BLaER1 (cell line): ENCODE results near the gene ALDOA.
A peak's percentile ranks its signal among the peaks of the same experiment; 100 is the strongest.
"Not testable (repeated sequence)": the region's sequence is repeated elsewhere in the genome, so short reads cannot be mapped to it uniquely, and the experiment has no call there.

Experiments used
- H3K27ac ChIP-seq: shearing (Covaris generic); formaldehyde crosslinking; 2 replicates; pipeline ENCODE4 v1.8.1; 2022
- H3K27me3 ChIP-seq: shearing (Covaris generic); formaldehyde crosslinking; 2 replicates; pipeline ENCODE4 v1.8.1; 2022
- H3K36me3 ChIP-seq: shearing (Covaris generic); formaldehyde crosslinking; 2 replicates; pipeline ENCODE4 v1.8.1; 2022
- H3K4me1 ChIP-seq: shearing (Covaris generic); formaldehyde crosslinking; 2 replicates; pipeline ENCODE4 v1.8.1; 2022
- H3K4me2 ChIP-seq: shearing (Covaris generic); formaldehyde crosslinking; 2 replicates; pipeline ENCODE4 v1.8.1; 2022
- H3K4me3 ChIP-seq: shearing (Covaris generic); formaldehyde crosslinking; 2 replicates; pipeline ENCODE4 v1.8.1; 2022
- H3K9ac ChIP-seq: shearing (Covaris generic); formaldehyde crosslinking; 2 replicates; pipeline ENCODE4 v1.8.1; 2022
- H3K9me3 ChIP-seq: shearing (Covaris generic); formaldehyde crosslinking; 2 replicates; pipeline ENCODE4 v1.8.1; 2022
- H4K20me1 ChIP-seq: shearing (Covaris generic); formaldehyde crosslinking; 2 replicates; pipeline ENCODE4 v1.8.1; 2022
- Cebpa-rat ChIP-seq: shearing (Covaris generic); IDR thresholded peaks from 2 replicates; pipeline ENCODE4 v1.8.1; 2022

Gene ALDOA

GRCh38 chr16:30065102-30065942 is at the start of gene ALDOA:
TSS of gene ALDOA (plus strand) at chr16:30065760. CDS start at chr16:30066898, 1,138 bp downstream.
- Histone ChIP-seq H4K20me1 (peaks cover 48% of the 10 kb centered on the region), H3K9ac (peak within 1 kb of the TSS; percentile 95), H3K4me2 (peak within 1 kb of the TSS; percentile 94), H3K9me3 (no peaks in the 10 kb centered on the region), H3K27me3 (no peaks in the 10 kb centered on the region), H3K4me3 (peak within 1 kb of the TSS; percentile 97), H3K4me1 (peaks cover 69% of the 10 kb centered on the region), H3K36me3 (peaks cover 45% of the 10 kb centered on the region), H3K27ac (peak within 1 kb of the TSS; percentile 97)
- no peak for TF ChIP-seq Cebpa-rat

- Histone ChIP-seq H3K4me3 (no peak overlapping the region), H3K4me1 (peaks cover 26% of the 10 kb centered on the region), H3K9me3 (no peaks in the 10 kb centered on the region), H3K36me3 (no peaks in the 10 kb centered on the region), H3K9ac (no peak overlapping the region), H3K4me2 (no peak overlapping the region), H4K20me1 (no peaks in the 10 kb centered on the region), H3K27me3 (no peaks in the 10 kb centered on the region), H3K27ac (no peak overlapping the region)
- no peak for TF ChIP-seq Cebpa-rat
Observed at GRCh38 chr16:30016555-30017276, 48.8 kb upstream of the ALDOA start.

DNA sequence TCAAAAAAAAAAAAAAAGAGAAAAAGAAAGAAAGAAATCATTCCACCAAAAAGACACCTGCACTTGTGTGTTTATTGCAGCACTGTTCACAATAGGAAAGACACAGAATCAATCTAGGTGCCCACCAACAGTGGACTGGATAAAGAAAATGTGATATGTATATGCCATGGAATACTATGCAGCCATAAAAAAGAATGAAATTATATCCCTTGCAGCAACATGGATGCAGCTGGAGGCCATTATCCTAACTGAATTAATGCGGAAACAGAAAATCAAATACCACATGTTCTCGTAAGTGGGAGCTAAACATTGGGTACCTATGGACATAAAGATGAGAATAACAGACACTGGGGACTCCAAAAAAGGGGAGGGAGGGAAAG is 48.3 kb upstream of the ALDOA start:
- no peak overlapping the region for H3K9ac ChIP-seq
- no peaks in the 10 kb centered on the region for H3K27me3 ChIP-seq
- H3K4me2 ChIP-seq: no peak overlapping the region
- H3K27ac ChIP-seq: no peak overlapping the region
- no peaks in the 10 kb centered on the region for H3K9me3 ChIP-seq
- H3K36me3 ChIP-seq: no peaks in the 10 kb centered on the region
- peaks cover 22% of the 10 kb centered on the region for H3K4me1 ChIP-seq
- no peak overlapping the region for H3K4me3 ChIP-seq
- no peak for TF ChIP-seq Cebpa-rat
- no peaks in the 10 kb centered on the region for H4K20me1 ChIP-seq

DNA sequence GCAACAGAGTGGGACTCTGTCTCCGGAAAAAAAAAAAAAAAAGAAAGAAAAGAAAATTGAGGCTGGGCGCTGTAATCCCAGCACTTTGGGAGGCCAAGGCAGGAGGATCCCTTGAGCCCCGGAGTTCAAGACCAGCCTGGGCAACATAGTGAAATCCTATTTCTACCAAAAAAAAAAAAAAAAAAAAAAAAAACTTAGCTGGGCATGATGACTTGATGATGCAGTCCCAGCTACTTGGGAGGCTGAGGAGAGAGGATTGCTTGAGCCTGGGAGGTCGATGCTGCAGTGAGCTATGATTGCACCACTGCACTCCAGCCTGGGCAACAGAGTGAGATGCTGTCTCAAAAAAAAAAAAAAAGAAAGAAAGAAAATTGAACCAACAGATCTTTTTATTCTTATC is 47.6 kb upstream of the ALDOA start:
- H3K4me2 ChIP-seq: not testable (repeated sequence)

GRCh38 chr16:30018731-30019158 is 46.8 kb upstream of the ALDOA start:
- Histone ChIP-seq H3K9ac (no peak overlapping the region), H3K36me3 (no peaks in the 10 kb centered on the region)

More for the DNA sequence above, 47.6 kb upstream of the ALDOA start:
- H3K36me3 ChIP-seq, H4K20me1 ChIP-seq, H3K27ac ChIP-seq, H3K9me3 ChIP-seq, H3K27me3 ChIP-seq, H3K4me3 ChIP-seq, H3K9ac ChIP-seq: not testable (repeated sequence)
- H3K4me1 ChIP-seq: peaks cover 15% of the 10 kb centered on the region

GRCh38 chr16:30022887-30023286 is 42.7 kb upstream of the ALDOA start, which contains the start of gene C16orf92:
TSS of gene C16orf92 (plus strand) at chr16:30023198. CDS start at chr16:30023341, 143 bp downstream.
- Histone ChIP-seq H3K27ac (no peak within 1 kb of the TSS), H3K9ac (no peak within 1 kb of the TSS), H3K9me3 (no peaks in the 10 kb centered on the region), H3K36me3 (no peaks in the 10 kb centered on the region), H3K27me3 (peaks cover 25% of the 10 kb centered on the region; the same call in 1 of the 2 replicates), H3K4me1 (peaks cover 11% of the 10 kb centered on the region), H4K20me1 (peaks cover 3% of the 10 kb centered on the region; the same call in 1 of the 2 replicates), H3K4me3 (no peak within 1 kb of the TSS), H3K4me2 (no peak within 1 kb of the TSS)
- no peak for TF ChIP-seq Cebpa-rat

More at GRCh38 chr16:30018731-30019158, 46.8 kb upstream of the ALDOA start:
- Histone ChIP-seq H4K20me1 (no peaks in the 10 kb centered on the region), H3K4me1 (peaks cover 11% of the 10 kb centered on the region), H3K27ac (no peak overlapping the region), H3K4me2 (no peak overlapping the region), H3K27me3 (no peaks in the 10 kb centered on the region), H3K9me3 (no peaks in the 10 kb centered on the region), H3K4me3 (no peak overlapping the region)
- no peak for TF ChIP-seq Cebpa-rat

GRCh38 chr16:30023586-30023985 is 42.0 kb upstream of the ALDOA start:
- Histone ChIP-seq H3K4me1 (peaks cover 11% of the 10 kb centered on the region), H3K36me3 (no peaks in the 10 kb centered on the region), H3K9me3 (no peaks in the 10 kb centered on the region), H3K4me3 (no peak overlapping the region), H3K27ac (no peak overlapping the region), H3K27me3 (peaks cover 32% of the 10 kb centered on the region; the same call in 1 of the 2 replicates), H3K9ac (no peak overlapping the region), H3K4me2 (no peak overlapping the region), H4K20me1 (peaks cover 10% of the 10 kb centered on the region; the same call in 1 of the 2 replicates)
- no peak for TF ChIP-seq Cebpa-rat

- Histone ChIP-seq H3K27ac (no peak overlapping the region), H3K9ac (no peak overlapping the region)
- no peak for TF ChIP-seq Cebpa-rat
Observed at GRCh38 chr16:30024451-30024850, 41.1 kb upstream of the ALDOA start.

DNA sequence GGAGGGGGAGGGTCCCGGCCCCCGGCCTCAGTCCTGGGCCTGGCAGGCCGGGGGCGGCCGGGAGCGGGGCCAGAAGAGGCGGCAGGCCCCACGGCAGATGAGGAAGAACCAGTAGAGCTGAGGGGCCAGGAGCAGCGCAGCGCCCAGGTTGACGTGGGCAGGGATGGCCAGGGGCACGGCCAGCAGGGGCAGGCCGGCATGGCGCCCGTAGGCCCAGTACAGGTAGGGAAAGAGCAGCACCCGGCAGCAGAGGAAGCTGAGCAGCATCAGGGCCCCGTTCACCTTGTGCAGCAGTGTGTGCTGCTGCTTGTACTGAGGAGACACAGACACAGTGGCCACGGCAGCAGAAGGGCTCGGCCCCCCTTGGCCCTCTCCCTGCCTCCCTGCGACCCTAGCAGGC is 40.4 kb upstream of the ALDOA start:
- Histone ChIP-seq H3K27ac (no peak overlapping the region), H3K4me2 (no peak overlapping the region), H3K4me1 (peaks cover 11% of the 10 kb centered on the region), H4K20me1 (peaks cover 22% of the 10 kb centered on the region; the same call in 1 of the 2 replicates), H3K9ac (no peak overlapping the region), H3K36me3 (no peaks in the 10 kb centered on the region), H3K27me3 (peaks cover 47% of the 10 kb centered on the region), H3K4me3 (no peak overlapping the region), H3K9me3 (no peaks in the 10 kb centered on the region)
- TF ChIP-seq Cebpa-rat: no peak

More at GRCh38 chr16:30024451-30024850, 41.1 kb upstream of the ALDOA start:
- peaks cover 19% of the 10 kb centered on the region; the same call in 1 of the 2 replicates for H4K20me1 ChIP-seq
- H3K4me2 ChIP-seq: no peak overlapping the region
- H3K4me3 ChIP-seq: no peak overlapping the region
- no peaks in the 10 kb centered on the region for H3K9me3 ChIP-seq
- H3K36me3 ChIP-seq: no peaks in the 10 kb centered on the region
- H3K27me3 ChIP-seq: peaks cover 40% of the 10 kb centered on the region
- peaks cover 11% of the 10 kb centered on the region for H3K4me1 ChIP-seq

DNA sequence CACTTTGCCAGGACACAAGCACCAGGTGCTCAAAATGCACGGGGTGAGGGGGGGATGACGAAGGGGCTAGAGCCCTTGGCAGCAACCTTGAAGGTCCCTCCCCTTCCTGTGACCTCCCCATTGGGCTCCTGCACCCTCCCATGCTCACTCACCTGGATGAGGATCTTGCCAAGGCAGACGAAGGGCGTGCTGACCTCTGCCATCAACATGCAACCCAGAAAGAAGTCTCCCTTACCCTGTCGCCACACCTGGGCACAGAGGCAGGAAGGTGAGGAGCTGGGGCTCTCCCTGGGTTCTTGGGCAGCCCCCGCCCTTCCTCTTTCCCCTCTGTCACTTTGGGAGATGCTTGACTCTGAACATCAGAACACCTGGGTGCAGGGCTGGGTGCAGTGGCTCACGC is 40.0 kb upstream of the ALDOA start:
- Histone ChIP-seq H3K9me3 (no peaks in the 10 kb centered on the region), H3K4me3 (no peak overlapping the region), H4K20me1 (peaks cover 22% of the 10 kb centered on the region; the same call in 1 of the 2 replicates)

More for the DNA sequence above, 40.0 kb upstream of the ALDOA start:
- TF ChIP-seq Cebpa-rat: no peak
- Histone ChIP-seq H3K4me1 (peaks cover 11% of the 10 kb centered on the region), H3K36me3 (no peaks in the 10 kb centered on the region), H3K27me3 (peaks cover 51% of the 10 kb centered on the region), H3K9ac (no peak overlapping the region), H3K27ac (no peak overlapping the region), H3K4me2 (no peak overlapping the region)
